PC-3 (cell line): ENCODE data around the gene ATP10B.

Experiments
- EZH2phosphoT487 ChIP-seq: fragments of 300-600 bp; sonication (generic); IDR thresholded peaks from 2 replicates; pipeline ENCODE4 v1.6.1; 2018; ENCODE audit warnings: mild to moderate bottlenecking, antibody characterized with exemption, low read length, borderline replicate concordance
- TF ChIP-seq, protein P1 (sequence below): fragments of 300-600 bp; sonication (generic); conservative IDR thresholded peaks from 2 replicates; pipeline ENCODE4 v1.5.1; 2017; ENCODE audit warnings: antibody characterized with exemption, low read depth, mild to moderate bottlenecking, low read length

DNA sequence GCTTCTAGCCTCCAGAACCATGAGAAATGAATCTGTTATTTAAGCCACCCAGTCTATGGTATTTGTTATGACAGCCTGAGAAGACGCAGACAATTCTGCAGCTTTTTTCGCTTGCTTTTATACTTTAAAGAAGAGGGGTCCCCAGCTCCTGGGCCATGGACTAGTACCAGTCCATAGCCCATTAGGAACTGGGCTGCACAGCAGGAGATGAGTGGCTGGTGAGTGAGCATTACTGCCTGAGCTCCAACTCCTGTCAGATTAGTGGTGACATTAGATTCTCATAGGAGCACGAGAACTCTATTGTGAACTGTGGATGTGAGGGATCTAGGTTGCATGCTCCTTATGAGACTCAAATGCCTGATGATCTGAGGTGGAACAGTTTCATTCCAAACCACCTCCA lies 278.7 kb downstream of the ATP10B start:
- TF ChIP-seq, protein P1, sequence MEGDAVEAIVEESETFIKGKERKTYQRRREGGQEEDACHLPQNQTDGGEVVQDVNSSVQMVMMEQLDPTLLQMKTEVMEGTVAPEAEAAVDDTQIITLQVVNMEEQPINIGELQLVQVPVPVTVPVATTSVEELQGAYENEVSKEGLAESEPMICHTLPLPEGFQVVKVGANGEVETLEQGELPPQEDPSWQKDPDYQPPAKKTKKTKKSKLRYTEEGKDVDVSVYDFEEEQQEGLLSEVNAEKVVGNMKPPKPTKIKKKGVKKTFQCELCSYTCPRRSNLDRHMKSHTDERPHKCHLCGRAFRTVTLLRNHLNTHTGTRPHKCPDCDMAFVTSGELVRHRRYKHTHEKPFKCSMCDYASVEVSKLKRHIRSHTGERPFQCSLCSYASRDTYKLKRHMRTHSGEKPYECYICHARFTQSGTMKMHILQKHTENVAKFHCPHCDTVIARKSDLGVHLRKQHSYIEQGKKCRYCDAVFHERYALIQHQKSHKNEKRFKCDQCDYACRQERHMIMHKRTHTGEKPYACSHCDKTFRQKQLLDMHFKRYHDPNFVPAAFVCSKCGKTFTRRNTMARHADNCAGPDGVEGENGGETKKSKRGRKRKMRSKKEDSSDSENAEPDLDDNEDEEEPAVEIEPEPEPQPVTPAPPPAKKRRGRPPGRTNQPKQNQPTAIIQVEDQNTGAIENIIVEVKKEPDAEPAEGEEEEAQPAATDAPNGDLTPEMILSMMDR = no peak
- TF ChIP-seq EZH2phosphoT487 = no peak
